Sigmoid colon (tissue), 3 donors: Measurements from ENCODE around the gene MRPL37.

Experiments
- CTCF ChIP-seq, 4 experiments: fragments of 450-650 bp in 3 of 4; fragments of 200-600 bp in 1 of 4; IDR thresholded peaks; one replicate each; pipeline ENCODE4 v1.5.1; 2016 to 2019; ENCODE audit warnings: antibody characterized with exemption in 4 of 4, mild to moderate bottlenecking in 3 of 4, moderate library complexity in 2 of 4
- POLR2A ChIP-seq, 2 donors: fragments of 450-650 bp; IDR thresholded peaks; one replicate each; pipeline ENCODE4 v1.6.1; 2016; ENCODE audit warnings: antibody characterized with exemption in 2 of 2, mild to moderate bottlenecking in 2 of 2, moderate library complexity in 2 of 2

- TF ChIP-seq CTCF (IDR thresholded peaks at IDR 0.05) (no peak), POLR2A (IDR thresholded peaks at IDR 0.05) (no peak)
These were observed 21.3 kb downstream of the MRPL37 start for GRCh38 chr1:54221113-54221834.
